Endothelial cell of umbilical vein (primary cell): ENCODE measurements around the gene DLGAP1.

Experiments used
- CTCF ChIP-seq, 2 donors: IDR thresholded peaks; 1 replicate in 1 of 2; 2 replicates in 1 of 2; pipeline ENCODE4 v1.5.1; 2011; ENCODE audit warnings: low read length in 2 of 2, mild to moderate bottlenecking in 2 of 2, moderate library complexity in 2 of 2, control low read depth in 1 of 2, inconsistent platforms in 1 of 2, low read depth in 1 of 2; ENCODE audit not compliant: insufficient read depth in 1 of 2; ENCODE audit errors: extremely low read depth in 1 of 2
- EZH2 ChIP-seq: IDR thresholded peaks from 2 replicates; pipeline ENCODE4 v1.6.1; 2012; ENCODE audit warnings: borderline replicate concordance, low read depth, mild to moderate bottlenecking, moderate library complexity, low read length, inconsistent platforms; ENCODE audit not compliant: severe bottlenecking
- FOS ChIP-seq: IDR thresholded peaks from 2 replicates; pipeline ENCODE4 v1.6.1; 2011; ENCODE audit warnings: mild to moderate bottlenecking, low read length, moderate library complexity, borderline replicate concordance; ENCODE audit not compliant: insufficient read depth
- JUN ChIP-seq: IDR thresholded peaks from 2 replicates; pipeline ENCODE4 v1.6.1; 2011; ENCODE audit warnings: borderline replicate concordance, low read depth; ENCODE audit not compliant: insufficient read length, insufficient read depth
- POLR2A ChIP-seq: IDR thresholded peaks from 2 replicates; pipeline ENCODE4 v1.6.1; 2012; ENCODE audit warnings: low read depth, mild to moderate bottlenecking, control low read depth, low read length

GRCh38 chr18:3463051-3463450, 992.1 kb downstream of the DLGAP1 start:
- TF ChIP-seq POLR2A (no peak), JUN (no peak), EZH2 (no peak), FOS (no peak), CTCF (IDR thresholded peaks at IDR 0.05; ENCODE audit: extremely low read depth in 1 of 2, insufficient read depth in 1 of 2, low read depth in 1 of 2, low read length in 2 of 2) (no peak)
